ENCODE data around the gene MBNL1. TPM values are rescaled to one million over a fixed set of nuclear protein-coding genes. Genes with fewer than 3 reads are reported as not detected.

MBNL1 gene
- polyA plus RNA-seq, 3 donors: 190 to 204 (median 191) TPM

GRCh38 chr3:152486364-152486763 is 217.6 kb downstream of the MBNL1 start:
- no peak overlapping the region for H3K4me3 Mint-ChIP-seq
- Histone ChIP-seq H3K9ac (ENCODE audit: insufficient read depth, low read length, poor library complexity, severe bottlenecking) (no peak overlapping the region), H3K36me3 (replicated peaks in 1 of 2; ENCODE audit: control insufficient read depth in 1 of 2, insufficient read depth in 2 of 2, low read length in 2 of 2) (no peaks in the 10 kb centered on the region), H3K79me2 (ENCODE audit: insufficient read depth, low read length) (no peaks in the 10 kb centered on the region), H3K9me3 (replicated peaks in 1 of 2; ENCODE audit: control insufficient read depth in 1 of 2, insufficient read depth in 1 of 2, low read length in 2 of 2) (no peaks in the 10 kb centered on the region), H3K4me1 (ENCODE audit: control insufficient read depth in 1 of 2, insufficient read depth in 2 of 2, low read length in 2 of 2) (no peaks in the 10 kb centered on the region), H3K27ac (ENCODE audit: low read depth in 1 of 2, low read length in 2 of 2) (no peak overlapping the region), H4K20me1 (ENCODE audit: insufficient read depth, low read length) (no peaks in the 10 kb centered on the region), H3K4me3 (replicated peaks in 1 of 3; ENCODE audit: low read depth in 2 of 3, low read length in 3 of 3) (no peak overlapping the region), H3K4me2 (replicated peaks; ENCODE audit: extremely low read depth, low read length, poor library complexity, severe bottlenecking) (no peak overlapping the region), H2AFZ (ENCODE audit: insufficient read depth, low read depth, low read length, poor library complexity, severe bottlenecking) (no peak overlapping the region), H3K27me3 (ENCODE audit: control insufficient read depth in 2 of 2, insufficient read depth in 2 of 2, low read length in 2 of 2) (no peaks in the 10 kb centered on the region)
- intact Hi-C loops (cut with micrococcal nuclease): no loop called here
- H3K27ac Mint-ChIP-seq: no peak overlapping the region
- no peaks in the 10 kb centered on the region for H3K4me1 Mint-ChIP-seq
- H3K9me3 Mint-ChIP-seq: peaks cover 2 to 19% (median 7%) of the 10 kb centered on the region in 7 donors
- peaks cover 0 to 3% (median 0%) of the 10 kb centered on the region in 3 donors for H3K27me3 Mint-ChIP-seq (ENCODE audit: low read depth in 3 of 3)
- WGBS (ENCODE audit: insufficient coverage): no CpG with 5 or more reads among the region's 1 CpG
- H3K36me3 Mint-ChIP-seq: no peaks in the 10 kb centered on the region
- DNase-seq: no peak
- TF ChIP-seq CTCF (IDR thresholded peaks at IDR 0.05): no peak

- no peaks in the 10 kb centered on the region for H3K36me3 ChIP-seq (replicated peaks in 1 of 2; ENCODE audit: control insufficient read depth in 1 of 2, insufficient read depth in 2 of 2, low read length in 2 of 2)
- no peak overlapping the region for H2AFZ ChIP-seq (ENCODE audit: insufficient read depth, low read depth, low read length, poor library complexity, severe bottlenecking)
- H3K27me3 ChIP-seq (ENCODE audit: control insufficient read depth in 2 of 2, insufficient read depth in 2 of 2, low read length in 2 of 2): no peaks in the 10 kb centered on the region
- H3K79me2 ChIP-seq (ENCODE audit: insufficient read depth, low read length): no peaks in the 10 kb centered on the region
- Mint-ChIP-seq H3K9me3 (peaks cover 0 to 4% (median 2%) of the 10 kb centered on the region in 7 donors), H3K36me3 (no peaks in the 10 kb centered on the region), H3K4me3 (no peak overlapping the region), H3K27ac (no peak overlapping the region), H3K4me1 (no peaks in the 10 kb centered on the region), H3K27me3 (ENCODE audit: low read depth in 3 of 3) (peaks cover 0 to 3% (median 0%) of the 10 kb centered on the region in 3 donors)
- H3K27ac ChIP-seq (ENCODE audit: low read depth in 1 of 2, low read length in 2 of 2): no peak overlapping the region
- H3K9ac ChIP-seq (ENCODE audit: insufficient read depth, low read length, poor library complexity, severe bottlenecking): no peak overlapping the region
- H3K9me3 ChIP-seq (replicated peaks in 1 of 2; ENCODE audit: control insufficient read depth in 1 of 2, insufficient read depth in 1 of 2, low read length in 2 of 2): no peaks in the 10 kb centered on the region
- H3K4me2 ChIP-seq (replicated peaks; ENCODE audit: extremely low read depth, low read length, poor library complexity, severe bottlenecking): no peak overlapping the region
- TF ChIP-seq CTCF (IDR thresholded peaks at IDR 0.05): no peak
- intact Hi-C loops (cut with micrococcal nuclease): no loop called here
- DNase-seq: no peak
- H4K20me1 ChIP-seq (ENCODE audit: insufficient read depth, low read length): no peaks in the 10 kb centered on the region
- no peak overlapping the region for H3K4me3 ChIP-seq (replicated peaks in 1 of 3; ENCODE audit: low read depth in 2 of 3, low read length in 3 of 3)
- H3K4me1 ChIP-seq (ENCODE audit: control insufficient read depth in 1 of 2, insufficient read depth in 2 of 2, low read length in 2 of 2): no peaks in the 10 kb centered on the region
- 100% methylated on average over 1 of the region's 1 CpG for WGBS (ENCODE audit: insufficient coverage)
Measured at GRCh38 chr3:152488449-152488848, 219.7 kb downstream of the MBNL1 start.
